Neural progenitor cell (in vitro differentiated cells): Measurements from ENCODE around the gene BRD2. TPM values are rescaled to one million over a fixed set of nuclear protein-coding genes. Genes with fewer than 3 reads are reported as not detected.

Experiments
- DNase-seq: peaks from one replicate; pipeline ENCODE4 v3.0.0-alpha.2; 2016; ENCODE audit warnings: low spot score
- H2AFZ ChIP-seq: fragments of 200-600 bp; sonication (generic); replicated peaks from 2 replicates; pipeline ENCODE4 v1.6.1; 2016; ENCODE audit warnings: antibody characterized with exemption
- H3F3A ChIP-seq: fragments of 200-600 bp; sonication (generic); 2 replicates; pipeline ENCODE4 v1.6.1; 2016; ENCODE audit warnings: antibody characterized with exemption, low read depth
- H3K27ac ChIP-seq: fragments of 200-600 bp; sonication (generic); 2 replicates; pipeline ENCODE4 v1.5.1; 2016; ENCODE audit warnings: mild to moderate bottlenecking
- H3K27me3 ChIP-seq: fragments of 200-600 bp; sonication (generic); 2 replicates; pipeline ENCODE4 v1.6.1; 2016; ENCODE audit warnings: mild to moderate bottlenecking, moderate library complexity
- H3K36me3 ChIP-seq: fragments of 200-600 bp; sonication (generic); 2 replicates; pipeline ENCODE4 v1.5.1; 2016
- H3K4me1 ChIP-seq: fragments of 200-600 bp; sonication (generic); 2 replicates; pipeline ENCODE4 v1.6.1; 2016; ENCODE audit warnings: mixed run types
- H3K4me2 ChIP-seq: fragments of 200-600 bp; sonication (generic); 2 replicates; pipeline ENCODE4 v1.6.1; 2016
- H3K4me3 ChIP-seq: fragments of 200-600 bp; sonication (generic); 2 replicates; pipeline ENCODE4 v1.5.1; 2016
- H3K79me2 ChIP-seq: fragments of 200-600 bp; sonication (generic); 2 replicates; pipeline ENCODE4 v1.6.1; 2016; ENCODE audit warnings: low read depth
- H3K9ac ChIP-seq: fragments of 200-600 bp; sonication (generic); 2 replicates; pipeline ENCODE4 v1.6.1; 2016
- H3K9me3 ChIP-seq: fragments of 200-600 bp; sonication (generic); 2 replicates; pipeline ENCODE4 v1.5.1; 2016; ENCODE audit warnings: low read depth
- H4K20me1 ChIP-seq: fragments of 200-600 bp; sonication (generic); 2 replicates; pipeline ENCODE4 v1.6.1; 2016; ENCODE audit warnings: low read depth
- H3K27ac Mint-ChIP-seq: 3 replicates; pipeline ENCODE4 v1.8.0; 2021; ENCODE audit warnings: mixed read lengths
- H3K27me3 Mint-ChIP-seq: 2 replicates; pipeline ENCODE4 v1.8.0; 2022; ENCODE audit warnings: low read depth, mild to moderate bottlenecking, inconsistent platforms, moderate library complexity, mixed read lengths; ENCODE audit not compliant: insufficient read depth
- H3K36me3 Mint-ChIP-seq: 3 replicates; pipeline ENCODE4 v1.8.0; 2021; ENCODE audit warnings: mixed read lengths
- H3K4me1 Mint-ChIP-seq: 3 replicates; pipeline ENCODE4 v1.8.0; 2021; ENCODE audit warnings: mixed read lengths
- H3K4me3 Mint-ChIP-seq: 3 replicates; pipeline ENCODE4 v1.8.0; 2021; ENCODE audit warnings: mild to moderate bottlenecking, moderate library complexity, mixed read lengths
- H3K9me3 Mint-ChIP-seq: 3 replicates; pipeline ENCODE4 v1.8.0; 2020; ENCODE audit warnings: mixed read lengths
- EZH2 ChIP-seq: fragments of 200-600 bp; sonication (generic); IDR thresholded peaks from 2 replicates; pipeline ENCODE4 v1.6.1; 2017; ENCODE audit warnings: antibody characterized with exemption, mild to moderate bottlenecking, moderate library complexity
- EZH2phosphoT487 ChIP-seq: fragments of 200-600 bp; sonication (generic); IDR thresholded peaks from 2 replicates; pipeline ENCODE4 v1.6.1; 2017; ENCODE audit warnings: antibody characterized with exemption
- total RNA-seq: library from RNA; depleted of rRNA; stranded (reverse); fragments of >200 nt; gene quantifications from 2 replicates; pipeline ENCODE4 v1.2.3, GENCODE V29; 2015; ENCODE audit warnings: low replicate concordance
- TF ChIP-seq, protein P1 (sequence below): fragments of 200-600 bp; sonication (generic); IDR thresholded peaks from 2 replicates; pipeline ENCODE4 v1.5.1; 2017; ENCODE audit warnings: antibody characterized with exemption, mild to moderate bottlenecking

Gene BRD2
- total RNA-seq, 1 donor from 2014 or later, result 202 TPM

DNA sequence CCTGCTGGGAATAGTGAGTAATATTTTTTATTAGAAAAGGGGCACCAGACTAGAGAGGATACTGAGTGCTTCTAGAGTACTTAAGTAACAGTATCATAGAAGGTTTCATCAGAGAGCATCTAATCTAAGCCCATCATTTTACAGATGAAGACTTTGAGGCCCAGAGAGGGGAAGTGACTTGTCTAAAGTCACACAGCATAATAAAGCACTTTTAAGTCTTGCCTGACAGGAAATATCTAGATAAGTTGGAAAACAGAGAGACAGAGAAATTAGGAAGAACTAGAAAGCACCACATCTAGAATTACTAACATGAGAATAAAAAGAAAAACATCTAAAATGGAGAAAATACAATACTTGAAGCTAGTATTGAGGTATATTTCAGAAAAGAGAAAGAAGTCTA, 21.5 kb upstream of the BRD2 start:
- H4K20me1 ChIP-seq, result no peaks in the 10 kb centered on the region
- Mint-ChIP-seq H3K36me3 (no peaks in the 10 kb centered on the region), H3K4me3 (no peak overlapping the region), H3K27ac (no peak overlapping the region), H3K27me3 (peaks cover 15% of the 10 kb centered on the region), H3K9me3 (peaks cover 8% of the 10 kb centered on the region), H3K4me1 (no peaks in the 10 kb centered on the region)
- TF ChIP-seq EZH2 (no peak), EZH2phosphoT487 (no peak)
- TF ChIP-seq, protein P1, sequence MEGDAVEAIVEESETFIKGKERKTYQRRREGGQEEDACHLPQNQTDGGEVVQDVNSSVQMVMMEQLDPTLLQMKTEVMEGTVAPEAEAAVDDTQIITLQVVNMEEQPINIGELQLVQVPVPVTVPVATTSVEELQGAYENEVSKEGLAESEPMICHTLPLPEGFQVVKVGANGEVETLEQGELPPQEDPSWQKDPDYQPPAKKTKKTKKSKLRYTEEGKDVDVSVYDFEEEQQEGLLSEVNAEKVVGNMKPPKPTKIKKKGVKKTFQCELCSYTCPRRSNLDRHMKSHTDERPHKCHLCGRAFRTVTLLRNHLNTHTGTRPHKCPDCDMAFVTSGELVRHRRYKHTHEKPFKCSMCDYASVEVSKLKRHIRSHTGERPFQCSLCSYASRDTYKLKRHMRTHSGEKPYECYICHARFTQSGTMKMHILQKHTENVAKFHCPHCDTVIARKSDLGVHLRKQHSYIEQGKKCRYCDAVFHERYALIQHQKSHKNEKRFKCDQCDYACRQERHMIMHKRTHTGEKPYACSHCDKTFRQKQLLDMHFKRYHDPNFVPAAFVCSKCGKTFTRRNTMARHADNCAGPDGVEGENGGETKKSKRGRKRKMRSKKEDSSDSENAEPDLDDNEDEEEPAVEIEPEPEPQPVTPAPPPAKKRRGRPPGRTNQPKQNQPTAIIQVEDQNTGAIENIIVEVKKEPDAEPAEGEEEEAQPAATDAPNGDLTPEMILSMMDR, result no peak
- no peak overlapping the region for H3K9ac ChIP-seq
- H3K36me3 ChIP-seq, result no peaks in the 10 kb centered on the region
- DNase-seq, result no peak
- H3K27ac ChIP-seq, result no peak overlapping the region
- H3K27me3 ChIP-seq, result no peaks in the 10 kb centered on the region
- H3K4me2 ChIP-seq, result no peak overlapping the region
- no peak overlapping the region for H3K4me3 ChIP-seq
- H3K4me1 ChIP-seq, result no peaks in the 10 kb centered on the region
- H3K9me3 ChIP-seq, result no peaks in the 10 kb centered on the region
- no peaks in the 10 kb centered on the region for H3F3A ChIP-seq
- H3K79me2 ChIP-seq, result no peaks in the 10 kb centered on the region
- H2AFZ ChIP-seq, result no peak overlapping the region

DNA sequence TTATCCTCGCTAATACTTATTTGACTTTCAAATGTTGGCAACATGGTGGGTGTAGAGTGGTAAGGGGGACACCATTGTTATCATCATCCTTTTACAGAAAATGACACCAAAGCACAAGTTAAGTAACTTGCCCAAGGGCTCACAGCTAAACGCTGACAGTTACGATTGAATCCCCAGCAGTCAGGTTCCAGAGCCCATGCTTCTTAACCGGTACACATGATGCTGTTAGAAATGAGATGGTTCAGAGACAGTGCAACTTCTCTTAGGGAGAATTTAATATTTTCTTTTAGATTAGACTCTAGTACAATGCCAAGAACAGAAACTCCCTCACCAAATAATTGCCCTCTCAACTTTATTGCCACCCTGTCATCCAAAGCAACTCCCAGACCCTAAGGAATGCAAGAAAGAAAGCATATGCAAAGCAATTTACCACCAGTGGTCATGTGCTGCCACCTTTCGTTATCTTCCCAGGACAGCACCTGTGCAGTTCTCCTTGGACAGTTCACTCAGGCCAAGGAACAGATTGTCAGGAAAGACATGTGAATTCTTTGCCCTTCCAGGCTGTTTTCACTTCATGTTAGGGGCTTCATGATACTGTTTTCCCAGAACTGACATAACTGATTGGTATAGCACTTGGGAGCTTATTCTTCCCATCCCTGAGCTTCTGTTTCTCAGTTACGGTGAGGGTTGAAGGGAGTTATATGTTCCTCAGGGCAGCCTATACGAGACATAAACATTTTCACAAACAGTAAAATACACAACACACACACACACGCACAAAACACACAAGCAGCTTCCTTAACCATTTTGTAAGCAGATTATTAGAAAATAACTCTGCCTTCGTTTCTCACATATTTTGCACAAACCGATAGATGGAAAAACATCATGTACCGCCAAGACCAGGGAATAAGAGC, 20.6 kb upstream of the BRD2 start:
- no peaks in the 10 kb centered on the region for H3K9me3 ChIP-seq
- H3K27me3 ChIP-seq, result no peaks in the 10 kb centered on the region
- no peaks in the 10 kb centered on the region for H3K79me2 ChIP-seq
- Mint-ChIP-seq H3K27me3 (peaks cover 15% of the 10 kb centered on the region), H3K9me3 (peaks cover 8% of the 10 kb centered on the region), H3K36me3 (no peaks in the 10 kb centered on the region), H3K4me3 (no peak overlapping the region), H3K4me1 (peaks cover 2% of the 10 kb centered on the region), H3K27ac (no peak overlapping the region)
- H4K20me1 ChIP-seq, result no peaks in the 10 kb centered on the region
- no peaks in the 10 kb centered on the region for H3K4me1 ChIP-seq
- H2AFZ ChIP-seq, result no peak overlapping the region
- H3K27ac ChIP-seq, result no peak overlapping the region
- DNase-seq, result peak; percentile 78
- no peak for TF ChIP-seq EZH2
- TF ChIP-seq, protein P1, result peak; percentile 79
- no peak overlapping the region for H3K4me2 ChIP-seq
- no peaks in the 10 kb centered on the region for H3F3A ChIP-seq
- no peak overlapping the region for H3K9ac ChIP-seq
- no peak overlapping the region for H3K4me3 ChIP-seq
- H3K36me3 ChIP-seq, result no peaks in the 10 kb centered on the region

DNA sequence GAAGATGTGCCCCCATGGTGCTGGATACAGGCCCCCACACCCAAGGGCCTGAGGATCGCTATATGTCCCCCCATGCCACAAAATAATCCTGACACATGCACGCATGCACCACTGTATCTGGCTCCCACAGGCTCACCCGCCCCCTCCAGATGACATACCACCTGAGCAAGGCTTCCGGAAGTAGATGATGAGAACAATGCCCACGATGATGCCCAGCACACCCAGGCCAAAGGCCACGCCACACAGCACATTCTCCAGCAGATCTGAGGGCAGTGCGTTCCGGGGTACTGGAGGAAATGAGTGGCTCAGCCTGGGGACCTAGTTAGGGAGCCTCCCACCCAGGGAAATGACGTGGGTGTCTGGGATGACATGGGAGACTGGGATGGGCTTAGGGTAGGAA, 19.3 kb upstream of the BRD2 start:
- Histone ChIP-seq H3F3A (no peaks in the 10 kb centered on the region), H3K27me3 (no peaks in the 10 kb centered on the region), H2AFZ (no peak overlapping the region), H3K9me3 (no peaks in the 10 kb centered on the region), H3K36me3 (no peaks in the 10 kb centered on the region), H3K4me3 (no peak overlapping the region), H3K4me1 (no peaks in the 10 kb centered on the region), H3K4me2 (no peak overlapping the region), H3K9ac (no peak overlapping the region), H3K27ac (no peak overlapping the region), H4K20me1 (no peaks in the 10 kb centered on the region), H3K79me2 (no peaks in the 10 kb centered on the region)
- Mint-ChIP-seq H3K4me1 (peaks cover 4% of the 10 kb centered on the region), H3K36me3 (no peaks in the 10 kb centered on the region), H3K27ac (no peak overlapping the region), H3K27me3 (peaks cover 12% of the 10 kb centered on the region), H3K4me3 (peak overlapping the region; percentile 12), H3K9me3 (peaks cover 8% of the 10 kb centered on the region)
- no peak for TF ChIP-seq EZH2
- no peak for TF ChIP-seq EZH2phosphoT487
- TF ChIP-seq, protein P1, result no peak
- no peak for DNase-seq
